ENCODE measurements around the gene SLC1A4.

SLC1A4 gene

DNA sequence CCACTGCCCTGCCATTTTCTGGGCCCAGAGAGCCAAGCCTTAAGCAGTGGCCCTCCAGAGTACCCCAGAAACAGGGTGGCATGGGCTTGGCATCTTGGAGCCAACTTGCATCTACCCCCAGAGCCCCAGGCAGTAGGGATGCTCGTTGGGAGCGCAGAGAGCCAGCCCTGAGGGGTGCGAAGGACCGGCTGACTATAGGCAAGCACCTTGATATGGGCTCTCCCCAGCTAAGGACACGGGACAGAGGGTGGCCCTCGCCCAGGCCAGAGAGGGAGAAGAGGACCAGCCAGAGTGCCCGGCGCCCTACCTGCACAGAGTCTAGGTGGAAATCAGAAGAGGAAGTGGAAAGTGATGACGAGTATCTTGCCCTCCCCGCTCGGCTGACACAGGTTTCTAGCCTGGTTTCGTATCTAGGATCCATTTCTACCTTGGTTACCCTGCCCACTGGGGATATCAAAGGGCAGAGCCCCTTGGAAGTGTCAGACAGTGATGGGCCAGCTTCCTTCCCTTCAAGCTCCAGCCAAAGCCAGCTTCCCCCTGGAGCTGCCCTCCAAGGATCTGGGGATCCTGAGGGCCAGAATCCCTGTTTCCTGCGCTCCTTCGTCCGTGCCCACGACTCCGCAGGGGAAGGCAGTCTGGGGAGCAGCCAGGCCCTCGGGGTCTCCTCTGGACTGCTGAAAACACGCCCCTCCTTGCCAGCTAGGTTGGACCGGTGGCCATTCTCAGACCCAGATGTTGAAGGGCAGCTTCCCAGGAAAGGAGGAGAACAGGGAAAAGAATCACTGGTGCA lies 83.2 kb downstream of the SLC1A4 start:
- no peak overlapping the region for H3K4me3 ChIP-seq (ENCODE audit: low read depth, low read length)
- POLR2A ChIA-PET = interaction anchor here (0.7 to 1.0 kb wide), 2 partner anchors 16 to 319 kb away, joined by 3 read pairs; partner anchors contain the start of gene CEP68
- TF ChIP-seq, protein P1, sequence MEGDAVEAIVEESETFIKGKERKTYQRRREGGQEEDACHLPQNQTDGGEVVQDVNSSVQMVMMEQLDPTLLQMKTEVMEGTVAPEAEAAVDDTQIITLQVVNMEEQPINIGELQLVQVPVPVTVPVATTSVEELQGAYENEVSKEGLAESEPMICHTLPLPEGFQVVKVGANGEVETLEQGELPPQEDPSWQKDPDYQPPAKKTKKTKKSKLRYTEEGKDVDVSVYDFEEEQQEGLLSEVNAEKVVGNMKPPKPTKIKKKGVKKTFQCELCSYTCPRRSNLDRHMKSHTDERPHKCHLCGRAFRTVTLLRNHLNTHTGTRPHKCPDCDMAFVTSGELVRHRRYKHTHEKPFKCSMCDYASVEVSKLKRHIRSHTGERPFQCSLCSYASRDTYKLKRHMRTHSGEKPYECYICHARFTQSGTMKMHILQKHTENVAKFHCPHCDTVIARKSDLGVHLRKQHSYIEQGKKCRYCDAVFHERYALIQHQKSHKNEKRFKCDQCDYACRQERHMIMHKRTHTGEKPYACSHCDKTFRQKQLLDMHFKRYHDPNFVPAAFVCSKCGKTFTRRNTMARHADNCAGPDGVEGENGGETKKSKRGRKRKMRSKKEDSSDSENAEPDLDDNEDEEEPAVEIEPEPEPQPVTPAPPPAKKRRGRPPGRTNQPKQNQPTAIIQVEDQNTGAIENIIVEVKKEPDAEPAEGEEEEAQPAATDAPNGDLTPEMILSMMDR (IDR thresholded peaks at IDR 0.05; ENCODE audit: insufficient read depth, low read length, missing control alignments) = no peak
- CTCF ChIA-PET = interaction anchor here (1.4 to 3.2 kb wide), 4 partner anchors 9 to 115 kb away, joined by 3 to 13 read pairs (median 8); no protein-coding TSS in a partner anchor
- no peak for DNase-seq (ENCODE audit: low read depth, low spot score)
